ENCODE data around the gene C2CD2L. TPM values are rescaled to one million over a fixed set of nuclear protein-coding genes. Genes with fewer than 3 reads are reported as not detected.

Gene C2CD2L
- total RNA-seq, 3 donors from 2014 or later (not counting 1 experiment from before 2014, with no cell fraction given) = 20.3 to 27.7 (median 25.6) TPM

- no peak overlapping the region for H3K27ac Mint-ChIP-seq
- DNase-seq = no peak
- H3K4me1 ChIP-seq (ENCODE audit: control insufficient read depth, insufficient read depth, low read length) = peaks cover 28% of the 10 kb centered on the region
- no peaks in the 10 kb centered on the region for H3K9me3 ChIP-seq (ENCODE audit: control insufficient read depth, insufficient read depth, low read length)
- WGBS (ENCODE audit: insufficient coverage) = 98% methylated on average over 11 of the region's 12 CpGs
- H3K27ac ChIP-seq (ENCODE audit: low read length) = no peak overlapping the region
- no peaks in the 10 kb centered on the region for H3K27me3 Mint-ChIP-seq (ENCODE audit: low read depth in 2 of 2)
- TF ChIP-seq CTCF (IDR thresholded peaks at IDR 0.05) = no peak
- H3K27me3 ChIP-seq (ENCODE audit: control insufficient read depth, insufficient read depth, low read length) = no peaks in the 10 kb centered on the region
- peaks cover 49% of the 10 kb centered on the region for H3K36me3 ChIP-seq (ENCODE audit: control insufficient read depth, insufficient read depth, low read length)
- peaks cover 6% of the 10 kb centered on the region for H3K36me3 Mint-ChIP-seq
- intact Hi-C loops (cut with micrococcal nuclease) = no loop called here
- no peak overlapping the region for H3K4me3 ChIP-seq (ENCODE audit: low read length)
- H3K4me3 Mint-ChIP-seq = no peak overlapping the region
- ATAC-seq = no peak
- H3K9me3 Mint-ChIP-seq = no peaks in the 10 kb centered on the region
- peaks cover 26 to 30% of the 10 kb centered on the region in 2 donors for H3K4me1 Mint-ChIP-seq
Measured at GRCh38 chr11:119112314-119113020, 5.3 kb downstream of the C2CD2L start.

GRCh38 chr11:119113716-119114115, 6.6 kb downstream of the C2CD2L start:
- TF ChIP-seq CTCF (IDR thresholded peaks at IDR 0.05) = no peak
- Mint-ChIP-seq H3K9me3 (no peaks in the 10 kb centered on the region), H3K27me3 (ENCODE audit: low read depth in 2 of 2) (no peaks in the 10 kb centered on the region), H3K4me1 (peaks cover 20 to 23% of the 10 kb centered on the region in 2 donors), H3K4me3 (no peak overlapping the region), H3K27ac (no peak overlapping the region), H3K36me3 (peaks cover 6% of the 10 kb centered on the region)
- no peaks in the 10 kb centered on the region for H3K9me3 ChIP-seq (ENCODE audit: control insufficient read depth, insufficient read depth, low read length)
- intact Hi-C loops (cut with micrococcal nuclease) = no loop called here
- DNase-seq (no peak), ATAC-seq (no peak)
- peaks cover 19% of the 10 kb centered on the region for H3K4me1 ChIP-seq (ENCODE audit: control insufficient read depth, insufficient read depth, low read length)
- H3K27me3 ChIP-seq (ENCODE audit: control insufficient read depth, insufficient read depth, low read length) = no peaks in the 10 kb centered on the region
- peaks cover 49% of the 10 kb centered on the region for H3K36me3 ChIP-seq (ENCODE audit: control insufficient read depth, insufficient read depth, low read length)
- no peak overlapping the region for H3K4me3 ChIP-seq (ENCODE audit: low read length)
- no peak overlapping the region for H3K27ac ChIP-seq (ENCODE audit: low read length)
- 99% methylated on average over 9 of the region's 9 CpGs for WGBS (ENCODE audit: insufficient coverage)

GRCh38 chr11:119114351-119114750, 7.2 kb downstream of the C2CD2L start:
- Histone ChIP-seq H3K27ac (ENCODE audit: low read length) (no peak overlapping the region), H3K4me3 (ENCODE audit: low read length) (no peak overlapping the region), H3K4me1 (ENCODE audit: control insufficient read depth, insufficient read depth, low read length) (peaks cover 12% of the 10 kb centered on the region), H3K27me3 (ENCODE audit: control insufficient read depth, insufficient read depth, low read length) (no peaks in the 10 kb centered on the region), H3K36me3 (ENCODE audit: control insufficient read depth, insufficient read depth, low read length) (peaks cover 49% of the 10 kb centered on the region), H3K9me3 (ENCODE audit: control insufficient read depth, insufficient read depth, low read length) (no peaks in the 10 kb centered on the region)
- peaks cover 6% of the 10 kb centered on the region for H3K36me3 Mint-ChIP-seq
- no peak overlapping the region for H3K4me3 Mint-ChIP-seq
- H3K27ac Mint-ChIP-seq = no peak overlapping the region
- WGBS (ENCODE audit: insufficient coverage) = 98% methylated on average over 4 of the region's 5 CpGs
- H3K9me3 Mint-ChIP-seq = no peaks in the 10 kb centered on the region
- H3K27me3 Mint-ChIP-seq (ENCODE audit: low read depth in 2 of 2) = no peaks in the 10 kb centered on the region
- peaks cover 13 to 17% of the 10 kb centered on the region in 2 donors for H3K4me1 Mint-ChIP-seq
- no peak for TF ChIP-seq CTCF (IDR thresholded peaks at IDR 0.05)
- DNase-seq (no peak), ATAC-seq (no peak)
- intact Hi-C loops (cut with micrococcal nuclease) = no loop called here
